HG02884 (cell line): Measurements from ENCODE around the gene ABTB2.
"Not testable (repeated sequence)": the region's sequence is repeated elsewhere in the genome, so short reads cannot be mapped to it uniquely, and the experiment has no call there.

Source experiments
- ATAC-seq: cut with Tn5 transposase; IDR thresholded peaks from one replicate; pipeline ENCODE4 v1.9.1; 2021; ENCODE audit warnings: mild to moderate bottlenecking, moderate library complexity; ENCODE audit not compliant: unreplicated experiment

Gene ABTB2

DNA sequence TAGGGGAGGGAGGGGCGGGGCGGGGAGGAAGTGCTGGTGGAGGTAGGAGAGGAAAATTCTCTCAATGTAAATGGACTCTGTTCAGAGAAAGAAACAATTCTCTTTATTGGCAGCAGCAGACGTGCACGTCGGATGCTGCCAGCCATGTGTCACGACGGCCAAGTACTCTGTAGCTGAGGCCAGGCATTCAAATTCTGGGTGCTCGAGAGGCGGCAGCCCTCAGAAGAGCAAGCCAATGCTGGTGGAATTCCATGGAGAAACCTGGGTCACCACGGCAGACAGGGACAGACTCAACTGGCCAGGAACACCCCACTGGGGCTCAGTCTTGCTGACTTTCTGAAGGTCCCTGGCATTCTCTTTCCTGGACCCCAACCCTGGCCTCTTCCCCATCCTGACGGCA is 90.8 kb downstream of the ABTB2 start:
- ATAC-seq, result no peak

DNA sequence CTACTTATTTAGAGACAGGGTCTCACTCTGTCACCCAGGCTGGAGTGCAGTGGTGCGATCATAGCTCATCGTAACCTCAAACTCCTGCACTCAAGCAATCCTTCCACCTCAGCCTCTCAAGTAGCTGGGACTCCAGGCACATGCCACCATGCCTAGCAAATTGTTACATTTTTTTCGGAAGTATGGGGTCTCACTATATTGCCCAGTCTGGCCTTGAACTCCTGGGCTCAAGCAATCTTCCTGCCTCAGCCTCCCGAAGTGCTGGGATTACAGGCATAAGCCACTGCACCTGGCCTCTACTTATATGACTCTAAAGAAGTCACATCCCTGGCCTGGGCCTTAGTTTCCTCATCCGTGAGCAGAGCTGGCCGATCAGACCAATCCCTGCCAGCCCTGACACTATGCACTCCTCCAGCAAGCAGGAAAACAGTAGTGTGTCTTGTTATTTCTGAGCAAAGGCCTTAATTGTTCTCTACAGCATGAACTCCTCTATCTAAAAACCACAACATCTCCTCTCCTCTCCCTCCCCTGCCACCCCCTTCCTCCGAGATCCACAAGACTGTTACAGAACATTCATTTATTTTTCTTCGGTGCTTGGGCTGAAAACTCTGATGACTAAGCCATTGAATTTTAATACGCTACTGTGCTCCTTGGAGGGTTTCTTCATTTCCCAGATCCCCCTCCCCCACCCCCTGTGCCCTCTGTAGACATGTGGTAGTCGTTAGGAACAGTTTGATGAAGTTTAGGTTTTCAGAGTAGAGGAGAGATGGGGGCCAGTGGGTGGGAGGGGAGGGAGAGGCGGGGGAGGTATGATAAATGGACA is 91.5 kb downstream of the ABTB2 start:
- ATAC-seq, result no peak

DNA sequence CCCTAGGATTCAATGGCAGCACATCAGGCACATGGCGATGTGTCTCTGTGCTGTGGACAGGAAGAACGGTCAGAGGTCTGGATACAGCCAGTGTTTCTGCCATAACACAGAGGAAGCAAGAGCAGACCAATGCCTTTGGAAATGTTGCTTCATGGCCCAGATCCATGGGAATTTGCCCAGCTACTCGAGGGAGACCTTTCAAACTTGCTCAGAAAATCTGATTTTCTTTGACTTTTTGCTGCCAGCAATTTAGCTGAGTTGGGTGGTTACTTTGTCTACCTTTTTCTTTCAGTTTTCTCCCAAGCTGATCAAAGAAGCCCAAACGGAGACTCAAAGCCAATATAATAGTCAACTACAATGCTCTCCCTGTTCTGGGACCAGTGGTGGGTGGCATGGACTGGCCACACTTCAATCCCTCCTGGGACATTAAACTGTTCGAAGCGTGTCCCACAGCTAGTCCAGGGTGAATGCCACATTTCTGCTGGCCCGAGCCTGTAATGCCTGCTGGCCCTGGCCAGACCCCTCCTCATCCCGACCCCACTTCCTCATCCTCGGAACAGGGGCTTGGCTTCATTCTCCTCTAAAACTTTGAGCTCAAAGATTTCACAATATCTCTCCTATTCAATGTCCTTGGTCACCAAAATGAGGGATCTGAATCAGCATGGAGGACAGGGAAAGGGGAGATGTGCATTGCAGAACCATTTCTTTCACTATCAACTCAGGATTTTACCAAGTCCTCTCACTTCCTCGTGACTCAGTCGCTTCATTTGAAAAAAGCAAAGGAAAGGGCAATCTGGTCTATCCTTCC is 93.3 kb downstream of the ABTB2 start:
- no peak for ATAC-seq

DNA sequence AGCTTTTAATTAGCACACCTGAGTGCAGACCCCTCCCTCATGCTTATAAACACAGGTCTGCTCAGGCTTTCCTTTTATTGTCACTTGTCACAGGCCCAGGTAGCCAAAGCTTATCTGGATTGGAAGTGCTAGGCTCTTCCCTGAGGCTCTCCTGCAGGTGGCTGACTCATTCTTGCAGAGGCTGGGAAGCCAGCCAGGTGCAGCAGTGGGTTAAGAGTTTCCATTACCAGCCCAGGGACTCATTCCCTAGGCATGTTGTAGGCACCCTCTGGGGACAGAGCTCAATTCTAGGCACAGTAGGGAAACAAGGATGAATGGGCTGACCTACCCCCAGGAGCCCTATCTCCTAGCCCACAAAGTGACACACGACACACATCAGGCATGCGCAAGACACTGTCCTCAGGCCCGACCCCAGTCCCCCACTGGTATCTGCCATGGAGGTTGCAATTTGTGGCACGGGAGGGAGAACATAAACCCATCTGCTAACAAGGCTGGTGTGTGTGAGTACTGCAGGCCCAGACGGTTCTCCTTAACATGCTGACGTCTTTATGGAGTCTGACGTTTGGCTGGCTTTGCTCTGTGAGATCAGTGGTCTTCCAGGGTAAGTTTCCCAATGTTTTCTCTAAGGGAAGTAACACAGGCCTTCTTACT is 94.2 kb downstream of the ABTB2 start:
- ATAC-seq, result no peak

DNA sequence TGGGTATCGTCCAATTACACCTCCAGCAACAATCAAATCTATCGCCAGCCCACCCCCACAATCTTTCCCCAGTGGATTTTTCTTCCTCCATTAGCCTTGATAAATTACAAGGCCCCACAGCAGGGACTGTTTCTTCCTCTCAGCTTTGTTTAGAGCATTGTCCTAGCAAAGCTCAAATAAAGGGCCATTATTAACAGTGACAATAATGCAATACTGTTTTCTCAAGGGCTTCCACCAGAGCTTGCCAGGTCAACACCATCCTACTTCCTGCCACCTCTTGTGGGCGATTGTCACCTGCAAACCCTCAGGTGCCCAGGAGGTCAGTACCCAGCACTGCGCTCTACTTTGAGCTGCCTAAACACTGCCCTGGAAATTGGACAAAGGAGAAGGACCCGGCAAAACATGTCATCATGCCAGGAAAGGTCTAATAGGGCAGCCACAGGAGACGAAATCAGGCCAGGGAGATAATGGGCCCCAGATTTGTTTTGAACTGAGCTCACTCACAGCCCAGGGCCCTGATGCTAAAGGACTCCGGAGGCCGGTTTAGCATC is 95.2 kb downstream of the ABTB2 start:
- ATAC-seq, result no peak

DNA sequence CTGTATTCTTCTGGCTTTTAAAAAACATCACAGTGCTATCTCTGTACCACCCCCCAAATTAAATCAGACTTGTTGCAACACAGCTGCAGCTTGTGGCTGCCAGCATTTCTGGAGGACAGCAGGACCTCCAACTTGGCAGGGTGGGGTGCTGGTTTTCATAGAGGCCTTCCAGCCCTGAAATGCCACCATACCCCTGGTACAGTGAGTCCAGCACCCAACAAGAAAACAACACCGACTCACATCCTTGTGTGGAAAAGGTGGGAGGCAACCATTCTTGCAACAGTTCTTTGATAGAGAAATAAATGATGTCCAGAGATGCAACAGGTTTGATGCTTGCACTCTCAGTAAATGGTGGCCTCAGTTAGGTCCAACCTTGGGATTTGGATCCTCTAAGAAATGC is 96.0 kb downstream of the ABTB2 start:
- ATAC-seq, result no peak

DNA sequence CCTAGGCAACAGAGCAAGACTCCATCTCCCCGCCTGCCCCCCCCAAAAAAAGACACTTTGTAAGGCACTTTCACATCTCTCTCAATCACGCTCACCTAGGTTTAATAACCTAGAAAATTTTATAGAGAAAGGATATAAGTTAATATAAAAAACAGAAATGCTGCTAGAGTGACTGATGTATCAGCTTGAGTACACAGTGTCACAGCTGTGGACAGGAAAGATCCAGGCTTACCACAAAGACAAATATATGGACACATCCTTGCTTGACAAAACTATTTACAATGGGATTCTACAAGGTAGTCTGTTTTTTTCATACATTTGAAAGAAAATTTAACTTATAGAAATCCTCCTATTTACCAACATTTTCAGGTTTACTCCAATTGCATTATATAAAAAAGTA is 96.7 kb downstream of the ABTB2 start:
- ATAC-seq, result no peak

DNA sequence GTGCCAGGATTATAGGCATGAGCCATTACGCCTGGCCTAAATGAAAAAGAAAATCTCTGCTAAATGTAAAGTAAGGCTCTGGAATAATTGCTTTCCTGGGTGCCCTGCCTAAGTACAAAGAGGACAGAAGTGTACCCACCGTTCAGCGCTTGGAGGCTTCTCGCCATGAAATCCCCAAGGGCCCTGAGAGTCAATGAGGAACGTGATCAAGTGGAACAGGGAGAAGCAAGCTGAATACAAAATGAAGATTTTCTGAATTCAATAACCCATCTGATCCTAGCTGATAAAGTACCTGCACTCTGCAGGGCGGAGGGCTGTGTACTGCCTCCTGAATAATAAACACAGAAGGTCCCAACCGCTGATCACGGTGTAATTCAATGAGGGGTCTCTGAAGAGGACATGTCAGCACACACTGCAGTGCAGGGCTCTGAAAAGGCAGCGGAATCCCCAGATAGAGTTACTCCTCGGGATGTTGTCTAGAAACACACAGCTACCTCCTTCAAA is 97.7 kb downstream of the ABTB2 start:
- ATAC-seq, result no peak

DNA sequence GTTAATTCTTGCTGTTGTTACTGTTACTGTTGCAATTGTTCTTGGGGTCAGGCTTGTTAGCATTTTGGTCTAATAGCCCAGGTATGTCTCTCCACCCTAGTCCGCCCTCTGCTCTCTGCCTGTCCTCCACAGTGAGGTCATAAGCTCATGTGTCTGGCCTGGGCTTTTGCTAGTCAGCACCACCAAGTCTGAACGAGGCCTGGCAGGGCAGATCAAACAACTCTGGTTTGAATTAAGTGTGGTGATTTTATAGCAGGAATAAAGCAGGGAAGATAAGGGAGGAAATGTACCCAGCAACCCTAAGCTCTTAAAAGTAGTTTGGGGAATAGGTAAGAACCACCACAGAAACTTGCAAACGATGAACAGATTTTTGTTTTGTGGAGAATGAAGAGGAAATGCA is 98.7 kb downstream of the ABTB2 start:
- ATAC-seq, result no peak

DNA sequence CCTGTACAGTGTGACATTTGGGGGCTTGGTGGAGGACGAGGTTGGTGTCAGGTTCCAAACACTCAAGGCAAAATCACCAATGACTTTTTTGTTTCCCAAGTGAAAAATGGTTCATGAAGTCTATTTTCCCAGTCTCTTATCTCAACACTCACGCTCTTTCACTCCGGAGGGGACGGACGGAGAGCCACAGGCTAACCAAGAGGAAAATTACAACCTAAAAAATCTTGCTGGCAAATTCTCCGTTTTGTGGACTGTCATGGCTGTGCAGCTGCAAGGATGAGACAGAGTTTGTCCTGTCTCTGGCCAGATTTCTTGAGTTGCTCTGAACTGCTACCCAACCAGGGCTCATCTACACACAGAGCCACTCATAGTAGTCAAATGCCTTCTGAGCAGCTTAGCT is 101.2 kb downstream of the ABTB2 start:
- ATAC-seq, result no peak

DNA sequence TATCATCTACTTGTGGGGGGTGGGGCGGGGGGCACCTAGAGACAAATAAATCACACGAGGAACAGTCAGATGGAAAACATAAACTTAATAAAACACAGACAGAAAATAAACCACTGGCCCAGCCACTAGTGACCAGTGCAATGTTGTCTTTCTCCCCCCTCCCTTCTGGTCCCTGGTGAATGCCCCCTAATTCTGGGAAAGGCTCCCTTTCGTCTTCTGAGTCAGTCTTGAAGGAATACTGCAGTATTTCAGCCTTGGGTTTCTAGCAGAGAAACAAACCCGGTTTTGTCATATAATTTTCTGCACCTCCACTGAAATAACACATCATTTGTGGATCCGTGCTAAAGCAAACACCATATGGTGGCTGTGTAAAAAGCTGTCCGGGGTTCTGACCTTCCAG is 101.7 kb downstream of the ABTB2 start:
- ATAC-seq, result no peak

DNA sequence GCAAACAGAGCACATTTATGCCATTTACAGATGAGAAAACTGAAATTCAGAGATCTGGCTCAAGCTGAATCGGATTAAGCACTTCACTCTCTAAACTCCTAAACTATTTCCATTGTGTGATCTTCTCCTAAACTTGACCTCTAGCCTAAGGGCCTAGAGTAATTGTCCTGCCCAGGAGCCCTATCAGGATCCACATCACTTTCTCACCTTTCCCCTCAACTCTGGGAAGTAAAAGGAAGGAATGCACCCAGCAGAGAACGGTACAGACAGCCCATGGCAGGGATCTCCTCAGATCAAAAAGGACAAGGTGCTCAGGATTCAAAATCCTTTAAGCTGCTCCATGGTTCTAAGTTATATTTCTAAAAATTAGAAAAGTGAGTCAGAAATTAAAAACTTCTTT is 102.7 kb downstream of the ABTB2 start:
- no peak for ATAC-seq

DNA sequence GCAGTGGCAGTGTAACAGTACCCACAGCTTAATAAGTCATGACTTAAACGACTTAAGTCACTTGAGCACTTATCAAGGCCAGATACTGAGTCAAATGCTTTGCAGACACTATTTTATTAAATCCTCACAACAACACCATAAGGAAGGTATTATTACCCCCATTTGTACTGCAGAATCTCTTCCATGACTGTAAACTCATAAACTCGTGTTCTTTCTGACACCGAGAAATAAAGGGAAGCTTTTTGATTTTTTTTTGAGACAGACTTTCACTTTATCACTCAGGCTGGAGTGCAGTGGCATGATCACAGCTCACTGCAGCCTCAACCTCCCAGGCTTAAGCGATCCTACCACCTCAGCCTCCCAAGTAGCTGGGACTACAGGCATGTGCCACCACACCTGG is 103.8 kb downstream of the ABTB2 start:
- no peak for ATAC-seq

DNA sequence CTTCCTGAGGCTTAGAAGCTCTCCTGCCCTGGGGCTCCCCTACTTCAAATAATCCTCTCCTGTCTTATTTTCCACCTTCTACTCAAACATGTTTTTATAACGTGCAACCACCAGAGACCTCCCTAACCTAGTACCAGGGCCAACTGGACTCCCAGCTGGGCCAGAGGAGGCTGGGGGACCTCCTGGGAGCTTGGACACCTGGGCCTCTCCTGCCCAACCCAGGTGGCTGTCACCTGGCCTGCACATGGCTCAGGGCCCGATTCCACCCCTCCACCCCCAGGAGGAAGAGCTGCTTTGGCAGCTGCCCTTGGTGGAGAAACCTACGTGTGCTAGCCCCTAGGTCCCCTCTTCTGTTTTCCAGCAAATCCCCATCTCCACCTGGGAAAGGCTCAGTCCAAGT is 105.2 kb downstream of the ABTB2 start:
- no peak for ATAC-seq

DNA sequence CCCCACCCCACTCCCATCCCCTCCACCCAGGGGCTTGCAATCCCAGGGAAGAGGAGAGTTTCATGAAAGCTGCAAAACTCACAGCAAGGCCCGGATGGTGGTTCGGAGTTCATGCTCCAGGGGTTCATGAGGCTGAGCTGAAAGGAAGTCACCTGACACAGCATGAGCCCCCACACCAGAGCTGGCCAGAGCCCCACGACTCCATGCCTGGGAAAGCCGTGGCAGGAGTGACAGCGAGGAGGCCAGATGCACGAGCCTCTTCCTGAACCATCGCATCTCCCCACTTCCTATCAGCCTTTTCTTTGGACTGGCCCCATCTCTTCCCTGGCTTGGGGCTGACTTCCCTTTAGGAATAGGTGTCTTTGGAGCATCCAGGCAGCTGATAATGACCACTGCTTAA is 105.8 kb downstream of the ABTB2 start:
- ATAC-seq, result no peak

DNA sequence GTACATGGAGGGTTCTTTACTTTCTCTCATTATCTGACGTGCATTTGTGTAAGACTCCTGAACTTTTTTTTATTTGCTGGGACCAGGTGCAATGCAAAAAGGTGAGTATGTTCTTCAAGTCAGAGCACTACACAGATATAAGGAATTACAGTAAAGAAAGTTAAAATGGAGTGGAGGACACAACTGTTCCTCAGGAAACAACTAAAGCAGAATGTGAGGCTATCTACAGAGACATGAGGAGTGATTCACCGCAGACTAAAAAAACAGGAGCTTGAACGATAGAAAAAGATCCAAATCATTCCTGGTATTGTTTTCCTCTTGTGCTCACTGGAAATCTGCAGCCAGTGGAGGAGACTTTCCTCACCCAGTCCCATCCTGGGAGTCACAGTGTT is 106.2 kb downstream of the ABTB2 start:
- no peak for ATAC-seq

DNA sequence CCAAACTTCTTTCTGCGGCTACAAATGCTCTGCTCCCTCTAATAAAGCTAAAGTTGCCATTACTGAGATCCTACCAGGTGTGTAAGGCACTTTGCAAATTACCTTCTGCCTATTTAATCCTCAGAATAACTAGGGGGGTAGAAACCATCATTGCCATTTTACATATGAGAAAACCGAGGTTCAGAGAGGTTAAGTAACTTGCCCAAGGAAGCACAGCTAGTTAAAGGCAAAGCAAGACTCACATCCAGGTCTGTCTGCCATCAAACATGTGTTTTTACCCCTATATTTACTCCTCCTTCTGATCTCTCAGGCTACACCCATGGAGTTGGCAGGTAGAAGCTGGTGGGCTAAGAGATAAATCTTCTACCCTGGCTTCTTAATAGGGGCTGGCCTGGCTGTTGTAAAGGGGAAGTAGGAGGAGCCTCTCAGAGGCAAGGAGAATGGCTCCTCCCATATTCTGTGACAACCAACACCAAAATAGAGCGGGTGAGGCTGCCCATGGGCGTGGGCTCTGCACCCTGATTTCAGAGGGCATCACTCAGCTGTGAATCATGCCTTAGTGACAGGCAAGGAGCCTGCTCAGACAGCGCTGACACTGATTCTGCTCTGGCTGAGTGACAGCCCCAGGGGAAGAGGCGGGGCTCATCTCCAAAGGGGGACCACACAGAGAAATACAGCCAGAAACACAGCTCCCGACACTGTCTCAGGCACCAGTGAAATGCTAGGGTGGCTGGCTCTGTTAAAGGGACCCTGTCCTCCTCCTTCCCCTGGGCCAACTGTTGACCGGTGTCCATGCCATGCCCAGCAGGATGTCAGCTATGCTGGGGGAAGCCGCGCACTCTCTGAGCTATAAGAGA is 106.8 kb downstream of the ABTB2 start:
- peak; percentile 82 for ATAC-seq

DNA sequence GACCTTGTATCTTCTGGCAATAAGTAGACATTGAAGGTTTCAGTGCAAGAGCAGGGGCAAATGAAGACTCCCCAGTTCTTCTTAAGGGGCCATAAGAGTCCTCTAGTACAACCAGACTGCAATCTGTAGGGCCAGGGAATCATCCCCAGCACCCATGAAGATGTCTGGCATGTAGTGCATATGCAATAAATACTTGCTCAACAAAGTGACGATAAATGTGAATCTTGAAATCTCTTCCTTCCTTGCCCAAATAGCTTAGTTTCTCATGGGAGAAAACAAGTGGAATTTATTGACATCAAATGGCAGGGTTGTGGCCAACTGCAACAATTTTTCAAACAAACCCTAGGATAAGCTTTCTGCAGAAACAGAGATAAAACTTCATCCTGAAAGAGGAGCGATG is 107.6 kb downstream of the ABTB2 start:
- no peak for ATAC-seq

DNA sequence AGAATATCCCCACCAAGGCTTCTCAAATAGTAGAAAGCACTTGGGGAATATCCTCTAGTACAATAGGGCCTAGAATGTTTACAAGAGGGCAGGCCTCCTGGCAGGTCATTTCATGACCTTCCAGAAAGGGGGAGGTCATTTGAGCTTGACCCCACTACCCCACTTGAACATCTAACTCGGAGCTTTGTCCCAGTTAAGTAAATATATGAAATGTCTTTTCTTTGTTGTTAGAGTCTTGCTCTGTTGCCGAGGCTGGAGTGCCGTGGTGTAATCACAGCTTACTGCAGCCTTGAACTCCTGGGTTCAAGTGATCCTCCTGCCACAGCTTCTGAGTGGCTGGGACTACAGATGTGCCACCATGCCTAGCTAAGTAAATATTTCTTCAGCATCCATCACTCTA is 108.4 kb downstream of the ABTB2 start:
- ATAC-seq, result no peak

DNA sequence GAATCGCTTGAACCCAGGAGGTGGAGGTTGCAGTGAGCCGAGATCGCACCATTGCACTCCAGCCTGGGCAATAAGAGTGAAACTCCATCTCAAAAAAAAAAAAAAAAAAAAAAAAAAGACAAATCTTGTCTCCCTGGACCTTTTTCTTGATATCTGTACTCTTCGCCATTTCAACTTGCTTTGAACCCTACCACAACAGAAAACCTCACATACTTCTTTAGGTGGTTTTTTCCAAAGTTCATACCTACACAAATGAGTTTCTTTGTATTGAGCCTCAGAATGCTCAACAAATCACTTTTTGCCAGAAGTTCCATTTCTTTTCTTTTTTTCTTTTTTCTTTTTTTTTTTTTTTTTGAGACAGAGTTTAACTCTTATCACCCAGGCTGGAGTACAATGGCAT is 111.3 kb downstream of the ABTB2 start:
- not testable (repeated sequence) for ATAC-seq
